CMK (cell line): ENCODE measurements around the gene TNRC6A.
"Not testable (repeated sequence)": the region's sequence is repeated elsewhere in the genome, so short reads cannot be mapped to it uniquely, and the experiment has no call there.

Experiments
- DNase-seq: peaks from one replicate; pipeline ENCODE4 v3.0.0-alpha.2; 2010; ENCODE audit warnings: low read depth

The TNRC6A gene

DNA sequence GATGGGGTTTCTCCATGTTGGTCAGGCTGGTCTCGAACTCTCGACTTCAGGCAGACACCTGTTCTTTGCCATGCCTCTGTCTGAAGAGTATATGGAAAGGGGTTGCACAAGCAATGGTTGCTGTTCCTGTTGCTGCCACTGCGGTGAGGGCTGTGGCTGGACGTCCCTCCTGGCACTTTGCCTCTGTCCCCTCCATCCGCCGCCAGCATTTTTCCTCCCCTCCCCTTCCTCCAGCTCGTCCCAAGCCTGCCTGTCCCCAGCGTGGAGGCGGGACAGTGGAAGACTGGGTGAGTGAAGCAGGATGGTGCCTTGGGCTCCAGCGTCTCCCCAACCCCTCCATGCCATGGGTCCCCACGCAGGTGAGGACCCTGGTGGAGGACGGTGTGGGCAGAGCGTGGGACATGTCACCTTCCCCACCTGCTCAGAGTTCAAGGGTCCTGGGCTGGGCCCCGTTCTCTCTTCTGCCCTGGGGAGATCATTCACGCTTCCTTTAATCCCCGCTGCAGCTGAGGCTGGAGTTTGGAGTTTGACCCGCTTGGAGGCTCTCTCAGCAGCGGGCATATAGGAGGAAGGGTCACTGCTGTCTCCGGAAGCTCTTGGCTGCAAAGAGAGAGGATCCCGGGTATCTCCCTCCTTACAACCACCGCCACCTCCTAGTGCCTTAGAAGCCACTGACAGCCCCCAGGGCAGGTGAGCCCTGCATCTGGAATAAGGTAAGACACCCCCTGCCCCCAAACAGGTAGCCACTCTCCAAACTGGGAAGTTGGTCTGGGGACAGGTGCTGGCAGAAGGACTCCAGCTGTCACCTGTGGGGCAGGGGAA is 116.5 kb downstream of the TNRC6A start, which contains the start of gene SLC5A11:
SLC5A11 (plus strand) TSS at position 238 of the 822 bp plus-strand sequence. CDS start 12,681 bp downstream, outside the sequence.
- no peak for DNase-seq

DNA sequence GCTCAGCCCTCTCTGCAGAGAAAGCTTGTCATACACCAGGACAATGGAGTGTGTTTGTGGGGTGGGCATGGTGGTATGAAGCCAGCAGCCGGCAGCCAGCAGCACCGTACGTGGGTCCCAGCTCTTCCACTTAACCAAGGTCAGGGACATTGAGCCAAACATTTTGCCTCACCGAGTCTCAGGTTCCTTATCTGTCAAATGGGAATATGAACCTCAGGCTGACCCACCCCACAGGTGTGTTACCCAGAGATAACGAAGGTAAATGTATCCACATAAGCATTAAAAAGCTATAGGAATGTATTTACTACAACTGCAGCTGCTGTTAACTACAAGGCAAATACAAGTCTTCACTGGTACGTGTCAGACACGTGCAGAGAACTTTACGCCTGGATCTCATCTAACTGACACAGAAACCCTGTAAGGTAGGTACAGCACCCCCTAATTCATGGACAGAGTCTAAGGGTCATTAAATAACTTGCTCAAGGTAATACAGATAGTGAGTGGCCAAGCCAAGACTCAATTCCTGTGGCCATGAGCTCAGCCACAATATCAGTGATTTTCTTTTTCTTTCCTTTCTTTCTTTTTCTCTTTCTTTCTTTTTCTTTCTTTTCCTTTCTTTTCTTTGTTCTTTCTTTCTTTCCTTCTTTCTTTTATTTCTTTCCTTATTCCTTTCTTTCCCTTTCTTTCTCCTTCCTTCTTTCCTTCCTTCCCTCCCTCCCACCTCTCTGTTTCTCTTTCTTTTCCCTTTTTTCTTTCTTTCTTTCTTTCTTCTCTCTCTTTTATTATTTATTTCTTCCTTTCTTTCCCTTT is 117.3 kb downstream of the TNRC6A start:
- no peak for DNase-seq

DNA sequence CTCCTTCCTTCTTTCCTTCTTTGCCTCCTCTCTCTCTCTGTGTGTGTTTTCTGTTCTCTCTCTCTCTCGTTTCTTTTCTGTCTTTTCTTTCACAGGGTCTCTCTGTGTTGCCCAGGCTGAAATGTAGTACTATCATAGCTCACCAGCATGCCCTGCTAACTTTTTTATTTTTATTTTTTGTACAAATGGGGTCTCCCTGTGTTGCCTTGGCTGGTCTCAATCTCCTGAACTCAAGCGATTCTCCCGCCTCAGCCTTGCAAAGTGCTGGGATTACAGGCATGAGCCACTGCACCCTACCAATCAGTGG is 117.9 kb downstream of the TNRC6A start:
- no peak for DNase-seq

DNA sequence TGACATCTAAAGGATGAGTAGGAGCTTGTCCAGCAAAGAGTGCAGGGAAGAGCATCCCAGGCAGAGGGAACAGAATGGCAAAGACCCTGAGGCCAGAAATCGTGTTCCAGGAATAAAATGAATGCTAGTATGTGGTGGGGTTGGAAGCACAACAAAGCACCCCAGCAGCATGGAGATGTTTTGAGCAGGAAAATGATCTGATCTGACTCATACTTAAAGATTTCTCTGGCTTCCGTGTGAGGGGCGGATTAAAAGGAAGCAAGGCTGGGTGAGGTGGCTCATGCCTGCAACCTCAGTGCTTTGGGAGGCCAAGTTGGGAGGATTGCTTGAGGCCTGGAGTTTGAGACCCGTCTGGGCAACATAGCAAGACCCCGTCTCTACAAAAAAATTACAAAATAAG is 118.6 kb downstream of the TNRC6A start:
- no peak for DNase-seq

DNA sequence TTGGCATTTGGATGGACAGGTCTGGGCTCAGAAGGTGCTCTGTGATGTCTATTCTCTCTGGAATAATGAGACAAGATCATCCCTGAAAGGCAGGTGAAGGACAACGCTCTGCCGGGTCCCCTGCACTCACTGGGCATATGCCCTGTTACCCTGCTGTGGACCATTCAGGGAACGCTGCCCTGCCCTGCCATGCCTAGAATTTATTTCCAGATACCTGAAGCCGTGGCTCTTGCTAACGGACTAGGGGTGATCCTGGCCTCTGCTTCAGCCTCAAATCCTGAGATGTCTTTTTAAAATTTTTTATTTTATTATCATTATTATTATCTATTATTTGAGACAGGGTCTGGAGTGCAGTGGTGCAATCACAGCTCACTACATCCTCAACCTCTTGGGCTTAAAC is 120.2 kb downstream of the TNRC6A start:
- no peak for DNase-seq

DNA sequence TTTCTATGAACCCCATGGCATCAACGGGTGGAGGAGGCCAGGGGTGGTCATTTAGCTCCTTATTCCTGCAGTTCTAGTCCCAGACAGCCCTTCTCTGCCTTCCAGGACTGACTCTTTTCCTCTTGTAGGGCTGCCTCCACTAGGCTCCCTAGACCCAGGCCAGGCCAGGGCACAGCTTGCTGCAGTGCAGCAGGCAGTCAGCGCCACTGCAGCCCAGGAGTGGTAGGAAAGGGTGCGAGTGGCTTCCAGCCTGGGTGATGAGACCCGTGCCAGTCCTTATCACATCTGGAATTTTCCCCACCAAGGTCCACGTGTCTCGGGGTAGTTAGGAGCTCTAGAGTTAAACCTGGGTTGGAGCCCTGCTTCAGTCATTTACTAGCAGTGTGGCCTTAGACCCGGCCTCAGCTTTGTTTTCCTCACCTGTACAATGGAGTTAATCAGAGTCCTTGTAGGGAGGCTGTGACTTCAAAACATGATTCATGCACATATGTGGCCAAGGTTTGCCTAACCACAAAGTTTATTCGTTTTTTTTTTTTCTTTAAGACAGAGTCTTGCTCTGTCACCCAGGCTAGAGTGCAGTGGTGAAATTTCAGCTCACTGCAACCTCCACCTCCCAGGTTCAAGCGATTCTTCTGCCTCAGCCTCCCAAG is 121.0 kb downstream of the TNRC6A start:
- DNase-seq, result no peak

DNA sequence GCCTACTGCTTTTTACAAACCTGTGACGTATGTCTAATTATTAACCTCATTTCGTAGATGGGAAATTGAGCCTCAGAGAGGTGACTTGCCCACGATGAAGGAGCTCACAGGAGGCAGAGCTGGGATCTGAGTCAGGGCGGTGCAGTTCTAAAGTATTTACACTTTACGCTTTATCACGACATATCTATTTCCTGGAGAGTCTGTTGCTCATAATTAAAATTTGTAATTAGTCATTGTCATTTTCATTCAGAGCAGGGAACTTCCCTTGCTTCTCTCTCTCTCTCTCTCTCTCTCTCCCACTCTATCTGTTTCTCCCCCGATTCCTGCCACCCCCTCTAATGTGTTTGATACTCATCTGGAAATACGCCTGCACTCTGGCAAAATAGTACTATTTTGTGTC is 122.2 kb downstream of the TNRC6A start:
- no peak for DNase-seq

DNA sequence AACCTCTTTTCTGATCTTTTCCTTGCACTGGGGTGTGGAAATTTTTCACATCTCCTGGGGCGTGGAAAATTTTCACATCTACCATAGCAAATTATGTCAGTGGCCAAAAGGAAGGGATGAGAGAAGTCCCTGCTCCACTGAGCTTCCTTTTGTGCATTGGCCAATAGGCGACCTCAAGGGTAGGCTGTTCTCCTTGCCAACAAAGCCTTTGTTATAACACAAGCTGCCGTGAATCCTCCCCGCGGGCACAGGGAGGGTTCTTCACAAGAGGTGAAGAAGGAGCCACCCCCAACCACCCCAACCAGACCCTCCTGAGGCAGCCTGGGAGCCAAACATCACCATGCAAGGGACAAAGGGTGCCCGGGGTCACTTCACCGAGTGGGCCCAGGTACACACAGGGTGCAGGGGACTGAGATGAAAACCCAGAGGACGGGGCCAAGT is 122.8 kb downstream of the TNRC6A start:
- no peak for DNase-seq

DNA sequence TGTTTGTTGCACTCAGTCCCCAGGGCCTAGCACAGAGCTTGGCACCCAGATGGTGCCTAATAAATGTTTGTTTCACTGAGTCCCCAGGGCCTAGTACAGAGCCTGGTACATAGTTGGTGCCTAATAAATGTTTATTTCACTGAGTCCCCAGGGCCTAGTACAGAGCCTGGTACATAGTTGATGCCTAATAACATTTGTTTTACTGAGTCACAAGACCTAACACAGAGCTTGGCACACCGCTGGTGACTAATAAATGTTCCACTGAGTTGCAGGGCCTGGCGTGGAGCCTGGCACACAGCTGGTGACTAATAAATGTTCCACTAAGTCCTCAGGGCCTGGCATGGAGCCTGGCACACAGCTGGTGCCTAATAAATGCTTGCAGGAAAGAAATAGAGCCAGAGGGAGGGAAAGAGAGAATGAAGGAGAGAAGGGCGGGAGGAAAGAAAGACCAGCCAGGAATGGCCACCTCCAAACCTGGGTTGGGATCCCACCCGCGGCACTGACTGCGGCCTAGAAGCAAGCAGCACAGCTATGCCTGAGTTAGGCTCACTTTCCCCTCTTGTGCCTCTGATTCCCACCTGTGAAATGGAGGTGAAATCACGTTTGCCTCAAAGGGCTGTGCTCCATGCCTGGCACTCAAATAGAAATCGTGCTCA is 123.8 kb downstream of the TNRC6A start:
- no peak for DNase-seq

DNA sequence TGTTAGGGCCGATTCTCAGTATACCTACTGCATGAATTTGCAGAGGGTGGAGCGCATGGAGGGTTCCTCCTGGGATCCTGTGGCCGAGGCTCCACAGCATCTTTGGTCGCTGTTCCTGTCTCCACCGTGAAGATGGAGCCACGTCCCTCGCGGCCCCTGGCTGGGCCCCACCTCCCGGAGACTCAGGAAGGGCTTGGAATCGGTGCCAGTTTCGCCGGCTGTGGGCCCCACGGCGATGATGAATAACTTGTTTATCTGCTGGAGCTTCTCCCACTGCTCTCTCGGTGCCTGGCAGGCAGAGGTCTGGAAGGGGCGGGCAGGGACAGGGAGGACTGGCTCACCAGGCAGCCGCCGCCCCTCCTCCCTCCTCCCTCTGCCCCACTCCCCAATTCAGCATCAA is 124.4 kb downstream of the TNRC6A start:
- DNase-seq, result no peak

DNA sequence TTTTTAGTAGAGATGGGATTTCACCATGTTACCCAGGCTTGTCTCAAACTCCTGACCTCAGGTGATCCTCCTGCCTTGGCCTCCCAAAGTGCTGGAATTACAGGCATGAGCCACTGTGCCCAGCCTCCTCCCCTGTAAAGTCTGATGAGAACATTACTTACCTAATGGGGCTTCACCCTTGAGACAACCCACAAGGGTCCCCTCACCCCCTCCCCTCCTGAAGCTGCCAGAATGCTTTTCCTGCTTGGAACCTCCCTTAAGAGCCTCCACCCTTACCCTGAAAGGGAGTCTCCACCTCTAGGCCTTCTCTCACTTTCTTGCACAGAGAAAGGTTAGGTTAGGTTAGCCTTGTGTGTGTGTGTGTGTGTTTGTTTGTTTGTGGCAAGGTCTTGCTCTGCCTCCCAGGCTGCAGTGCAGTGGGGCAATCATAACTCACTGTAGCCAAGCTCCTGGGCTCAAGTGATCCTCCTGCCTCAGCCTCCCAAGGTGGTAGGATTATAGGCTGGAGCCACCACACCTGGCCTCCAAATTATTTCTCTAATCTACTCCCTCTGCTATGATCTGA is 125.2 kb downstream of the TNRC6A start:
- DNase-seq, result no peak

DNA sequence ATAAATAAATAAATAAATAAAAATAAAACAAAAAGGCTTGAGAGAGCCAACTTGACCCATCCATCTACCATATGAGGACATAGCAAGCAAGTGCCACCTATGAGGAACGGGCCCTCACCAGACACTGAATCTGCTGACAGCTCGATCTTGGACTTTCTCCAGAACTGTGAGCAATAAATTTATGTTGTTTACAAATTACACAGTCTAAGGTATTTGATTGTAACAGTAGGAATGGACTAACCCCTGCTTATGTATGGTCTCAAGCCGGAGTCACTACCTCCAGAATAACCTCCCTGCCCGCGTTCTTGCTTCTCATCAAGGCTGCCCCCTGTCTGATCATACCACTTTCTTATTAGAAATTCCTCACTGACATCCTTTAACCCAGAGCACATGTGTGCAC is 126.2 kb downstream of the TNRC6A start:
- no peak for DNase-seq

DNA sequence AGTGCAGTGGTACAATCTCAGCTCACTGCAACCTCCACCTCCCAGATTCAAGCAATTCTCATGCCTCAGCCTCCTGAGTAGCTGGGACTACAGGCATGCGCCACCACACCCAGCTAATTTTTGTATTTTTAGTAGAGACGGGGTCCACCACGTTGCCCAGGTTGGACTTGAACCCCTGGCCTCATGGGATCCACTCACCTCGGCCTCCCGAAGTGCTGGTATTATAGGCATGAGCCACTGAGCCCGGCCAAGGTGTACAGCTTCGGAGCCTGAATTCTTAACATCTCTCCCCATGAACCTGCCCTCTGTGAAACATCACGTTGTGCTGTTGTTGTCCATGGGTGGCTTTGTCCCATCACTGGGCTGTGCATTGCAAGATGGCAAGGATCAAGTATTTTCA is 127.4 kb downstream of the TNRC6A start:
- DNase-seq, result not testable (repeated sequence)

DNA sequence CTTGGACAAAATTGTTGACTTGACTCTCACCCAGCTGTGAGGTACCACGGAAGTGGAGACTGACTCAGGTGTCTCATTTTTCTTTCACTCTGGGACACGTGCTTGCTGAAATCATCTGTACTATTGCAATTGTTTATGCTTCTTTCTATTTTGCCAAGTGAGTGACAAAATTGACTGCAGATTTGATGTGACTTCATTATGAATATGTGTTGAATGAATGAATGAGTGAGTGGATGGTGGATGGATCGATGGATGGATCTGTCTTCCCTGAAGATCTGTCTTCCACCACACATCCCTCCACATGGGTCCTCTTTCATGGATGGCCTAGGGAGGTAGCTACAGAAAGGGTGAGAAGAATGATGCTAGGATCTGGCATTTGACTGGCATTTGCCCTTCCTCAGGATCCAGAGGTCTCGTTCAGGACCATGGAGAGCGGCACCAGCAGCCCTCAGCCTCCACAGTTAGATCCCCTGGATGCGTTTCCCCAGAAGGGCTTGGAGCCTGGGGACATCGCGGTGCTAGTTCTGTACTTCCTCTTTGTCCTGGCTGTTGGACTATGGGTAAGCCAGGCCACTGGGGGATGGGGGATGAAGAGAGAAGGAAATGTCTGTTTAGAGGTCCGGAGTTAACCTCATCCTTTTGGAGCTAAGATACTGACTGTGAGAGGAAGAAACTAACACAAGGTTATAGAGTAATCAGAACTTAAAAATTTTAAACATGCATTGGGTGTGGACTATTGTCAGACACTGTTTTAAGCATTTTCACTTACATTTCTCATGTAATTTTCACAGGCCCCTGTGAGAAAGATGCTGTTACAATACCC is 129.0 kb downstream of the TNRC6A start:
- peak; percentile 32 for DNase-seq

DNA sequence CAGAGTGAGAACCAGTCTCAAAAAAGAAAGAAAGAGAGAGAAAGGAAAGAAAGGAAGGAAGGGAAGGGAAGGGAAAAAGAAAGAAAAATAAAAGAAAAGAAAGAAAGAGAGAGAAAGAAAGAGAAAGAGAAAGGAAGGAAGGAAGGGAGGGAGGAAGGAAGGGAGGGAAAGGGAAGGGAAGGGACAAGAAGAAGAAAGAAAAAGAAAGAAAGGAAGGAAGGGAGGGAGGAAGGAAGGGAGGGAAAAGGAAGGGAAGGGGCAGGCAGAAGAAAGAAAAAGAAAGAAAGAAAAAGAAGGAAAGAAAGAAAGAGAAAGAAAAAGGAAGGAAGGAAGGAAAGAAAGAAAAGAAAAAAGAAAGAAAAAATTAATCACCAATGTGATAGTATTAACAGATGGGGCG is 132.0 kb downstream of the TNRC6A start:
- no peak for DNase-seq

DNA sequence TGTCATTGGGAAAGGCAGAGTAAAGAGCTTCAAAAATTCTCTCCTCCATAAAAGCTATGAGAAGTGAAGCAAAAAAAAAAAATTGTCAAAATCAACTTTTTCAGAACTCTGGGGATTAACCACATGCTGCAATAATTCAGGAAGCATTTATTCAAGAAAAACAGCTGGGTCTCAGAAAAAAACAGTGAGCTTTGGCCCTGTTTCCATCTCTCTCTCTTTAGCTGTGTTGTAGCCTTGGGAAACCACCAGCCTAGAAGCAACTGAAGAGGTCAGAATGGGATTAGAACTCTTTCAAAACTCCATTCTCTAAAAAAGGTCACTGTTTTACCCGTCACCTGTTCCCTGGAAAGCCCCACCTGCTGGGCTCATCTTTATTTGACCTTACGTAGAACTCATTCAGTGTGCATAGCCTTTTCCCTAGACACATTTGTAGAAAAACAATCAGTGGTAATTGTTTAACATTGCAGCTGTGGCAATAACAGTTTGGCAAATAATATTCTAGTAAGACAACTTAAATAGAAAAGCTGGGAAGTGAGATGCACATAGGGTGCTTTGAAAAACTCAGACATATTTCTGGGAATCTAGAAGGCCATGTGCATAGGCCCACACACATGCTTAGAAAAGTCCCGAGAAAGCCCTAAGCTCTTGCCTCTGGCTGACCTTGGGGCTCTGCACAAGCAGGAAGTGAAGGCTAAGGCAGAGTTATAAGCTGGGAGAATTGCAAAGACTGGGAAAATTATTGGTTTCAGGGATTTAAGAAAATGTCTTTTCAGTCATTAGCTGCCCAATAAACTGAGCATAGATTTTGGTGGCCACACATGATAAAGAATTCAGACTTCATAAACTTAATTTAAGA is 134.4 kb downstream of the TNRC6A start:
- no peak for DNase-seq

DNA sequence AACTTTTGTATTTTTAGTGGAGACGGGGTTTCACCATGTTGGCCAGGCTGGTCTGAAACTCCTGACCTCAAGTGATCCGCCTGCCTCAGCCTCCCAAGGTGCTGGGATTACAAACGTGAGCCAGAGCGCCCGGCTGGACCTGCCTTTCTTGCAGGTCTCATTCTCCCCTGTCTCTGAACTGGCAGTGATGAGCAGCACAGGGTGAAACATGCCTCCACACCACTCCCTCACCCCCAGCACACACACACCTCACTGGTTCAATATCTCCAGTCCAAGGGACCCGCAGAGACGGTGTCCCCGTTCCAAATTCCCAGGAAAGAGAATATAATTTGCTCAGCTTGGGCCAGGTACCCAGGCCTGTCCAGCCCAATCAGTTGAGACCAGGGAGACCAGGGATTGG is 139.6 kb downstream of the TNRC6A start:
- no peak for DNase-seq

DNA sequence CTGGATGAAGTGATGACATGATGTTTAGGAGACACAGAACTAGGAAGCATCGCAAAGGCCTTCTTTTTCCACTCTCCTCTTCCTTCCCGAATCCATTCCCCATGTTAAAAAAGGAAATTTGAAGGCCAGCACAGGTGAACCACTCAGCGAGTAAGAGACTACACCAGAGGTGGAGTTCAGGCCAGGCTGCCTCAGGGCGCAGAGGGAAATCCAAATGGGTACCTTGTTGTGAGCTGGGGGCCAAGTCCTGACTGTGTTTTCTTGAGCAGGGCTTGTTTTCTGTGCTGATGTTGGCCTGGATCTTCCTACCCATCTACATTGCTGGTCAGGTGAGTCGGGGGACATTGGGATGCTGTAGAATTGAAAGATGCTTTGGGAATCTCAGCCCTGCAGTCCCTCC is 142.4 kb downstream of the TNRC6A start:
- no peak for DNase-seq

DNA sequence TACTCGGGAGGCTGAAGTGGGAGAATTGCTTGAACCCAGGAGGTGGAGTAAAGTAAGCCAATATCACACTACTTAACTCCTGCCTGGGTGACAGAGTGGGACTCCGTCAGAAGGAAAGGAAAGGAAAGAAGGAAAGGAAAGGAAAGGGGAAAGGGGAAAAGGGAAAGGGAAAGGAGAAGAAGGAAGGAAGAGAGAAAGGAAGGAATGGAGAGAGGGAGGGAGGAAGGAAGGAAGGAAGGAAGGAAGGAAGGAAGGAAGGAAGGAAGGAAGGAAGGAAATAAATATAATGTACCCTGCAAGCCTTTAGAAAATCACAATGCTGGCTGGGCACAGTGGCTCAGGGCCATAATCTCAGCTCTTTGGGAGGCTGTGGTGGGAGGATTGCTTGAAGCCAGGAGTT is 143.6 kb downstream of the TNRC6A start:
- no peak for DNase-seq

DNA sequence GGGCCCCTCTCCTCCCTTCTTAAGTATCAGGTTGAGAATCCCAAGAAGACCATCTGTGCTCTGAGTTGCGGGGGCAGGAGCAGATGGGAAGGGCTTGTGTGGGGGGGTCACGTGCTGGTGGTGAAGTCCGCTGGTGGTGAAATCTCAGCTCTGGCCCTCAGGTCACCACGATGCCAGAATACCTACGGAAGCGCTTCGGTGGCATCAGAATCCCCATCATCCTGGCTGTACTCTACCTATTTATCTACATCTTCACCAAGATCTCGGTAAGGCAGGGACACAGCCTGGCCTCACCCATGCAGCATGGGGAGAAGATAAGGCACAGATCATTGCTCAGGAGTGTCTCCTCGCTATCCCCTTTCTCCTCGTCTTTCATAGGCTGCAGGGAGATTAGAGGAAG is 146.0 kb downstream of the TNRC6A start:
- no peak for DNase-seq
